Fibroblast of villous mesenchyme (primary cell): Measurements from ENCODE around the gene BEX3. TPM values are rescaled to one million over a fixed set of nuclear protein-coding genes. Genes with fewer than 3 reads are reported as not detected.

Source experiments
- DNase-seq: peaks from one replicate; pipeline ENCODE4 v3.0.0-alpha.2; 2010; ENCODE audit warnings: low read depth
- H3K4me3 ChIP-seq: 2 replicates; pipeline ENCODE4 v1.5.1; 2011; ENCODE audit warnings: low read depth, mild to moderate bottlenecking, low read length
- CTCF ChIP-seq: IDR thresholded peaks from 2 replicates; pipeline ENCODE4 v1.5.1; 2012; ENCODE audit warnings: low read depth, mild to moderate bottlenecking, low read length; ENCODE audit not compliant: insufficient read depth
- small RNA-seq: library from RNA; depleted of rRNA; stranded (forward); fragments of <200 nt; gene quantifications from one replicate; pipeline ENCODE3, GENCODE V24; 2012
- total RNA-seq: library from RNA; depleted of rRNA; stranded (reverse); fragments of >200 nt; gene quantifications from 2 replicates; pipeline ENCODE4 v1.2.3, GENCODE V29; 2012

Gene BEX3
- total RNA-seq, 1 donor, result 255 TPM

GRCh38 chrX:103415068-103415467 is 38.7 kb downstream of the BEX3 start:
- no peak for TF ChIP-seq CTCF
- no peak overlapping the region for H3K4me3 ChIP-seq
- DNase-seq, result no peak

- TF ChIP-seq CTCF, result no peak
- DNase-seq, result no peak
These were observed 39.2 kb downstream of the BEX3 start for GRCh38 chrX:103415528-103415927.

GRCh38 chrX:103417370-103417769 is 41.0 kb downstream of the BEX3 start:
- DNase-seq, result no peak
- no peak overlapping the region for H3K4me3 ChIP-seq
- TF ChIP-seq CTCF, result no peak

More at GRCh38 chrX:103415528-103415927, 39.2 kb downstream of the BEX3 start:
- H3K4me3 ChIP-seq, result no peak overlapping the region

- peak; percentile 56 for DNase-seq
- H3K4me3 ChIP-seq, result no peak overlapping the region
- no peak for TF ChIP-seq CTCF
These were observed 41.6 kb downstream of the BEX3 start for GRCh38 chrX:103417933-103418332.

GRCh38 chrX:103418811-103419340 is 42.5 kb downstream of the BEX3 start:
- DNase-seq, result peak; percentile 67
- no peak for TF ChIP-seq CTCF
- no peak overlapping the region for H3K4me3 ChIP-seq

GRCh38 chrX:103423955-103424638 is 47.8 kb downstream of the BEX3 start:
- TF ChIP-seq CTCF, result no peak
- no peak overlapping the region for H3K4me3 ChIP-seq
- no peak for DNase-seq

Small RNAs within 50 kb of the gene (small RNA-seq; reads per million reads assigned to genes)
- not detected for gene Z92846.1

Other genes with a start within 250 kb of the BEX3 start
- 6.0 and 7.1 TPM in 2 replicates for gene BEX4, start 161.4 kb upstream of the BEX3 start, total RNA-seq
- 108 and 125 TPM in 2 replicates for gene TCEAL8, start 121.4 kb upstream of the BEX3 start, total RNA-seq
- not detected in 2 replicates for gene TCEAL5, start 99.8 kb upstream of the BEX3 start, total RNA-seq
- under 0.01 and 2.3 TPM in 2 replicates for gene BEX2, start 65.5 kb upstream of the BEX3 start, total RNA-seq
- gene TCEAL7, start 46.3 kb upstream of the BEX3 start, total RNA-seq, result 37.0 and 44.5 TPM in 2 replicates
- gene TCEAL9, start 20.0 kb upstream of the BEX3 start, total RNA-seq, result 100 and 114 TPM in 2 replicates
- gene RAB40A, start 143.0 kb downstream of the BEX3 start, total RNA-seq, result 0.32 and 0.43 TPM in 2 replicates
- 41.6 and 45.3 TPM in 2 replicates for gene TCEAL4, start 209.0 kb downstream of the BEX3 start, total RNA-seq
- gene TCEAL3, start 231.4 kb downstream of the BEX3 start, total RNA-seq, result 10.6 and 19.4 TPM in 2 replicates